GM04503 (cell line): Measurements from ENCODE around the gene LILRA6.
A peak's percentile ranks its signal among the peaks of the same experiment; 100 is the strongest.
"Not testable (repeated sequence)": the region's sequence is repeated elsewhere in the genome, so short reads cannot be mapped to it uniquely, and the experiment has no call there.

Experiments used
- DNase-seq: peaks from one replicate; pipeline ENCODE4 v3.0.0-alpha.2; 2012; ENCODE audit warnings: low read depth

The LILRA6 gene

DNA sequence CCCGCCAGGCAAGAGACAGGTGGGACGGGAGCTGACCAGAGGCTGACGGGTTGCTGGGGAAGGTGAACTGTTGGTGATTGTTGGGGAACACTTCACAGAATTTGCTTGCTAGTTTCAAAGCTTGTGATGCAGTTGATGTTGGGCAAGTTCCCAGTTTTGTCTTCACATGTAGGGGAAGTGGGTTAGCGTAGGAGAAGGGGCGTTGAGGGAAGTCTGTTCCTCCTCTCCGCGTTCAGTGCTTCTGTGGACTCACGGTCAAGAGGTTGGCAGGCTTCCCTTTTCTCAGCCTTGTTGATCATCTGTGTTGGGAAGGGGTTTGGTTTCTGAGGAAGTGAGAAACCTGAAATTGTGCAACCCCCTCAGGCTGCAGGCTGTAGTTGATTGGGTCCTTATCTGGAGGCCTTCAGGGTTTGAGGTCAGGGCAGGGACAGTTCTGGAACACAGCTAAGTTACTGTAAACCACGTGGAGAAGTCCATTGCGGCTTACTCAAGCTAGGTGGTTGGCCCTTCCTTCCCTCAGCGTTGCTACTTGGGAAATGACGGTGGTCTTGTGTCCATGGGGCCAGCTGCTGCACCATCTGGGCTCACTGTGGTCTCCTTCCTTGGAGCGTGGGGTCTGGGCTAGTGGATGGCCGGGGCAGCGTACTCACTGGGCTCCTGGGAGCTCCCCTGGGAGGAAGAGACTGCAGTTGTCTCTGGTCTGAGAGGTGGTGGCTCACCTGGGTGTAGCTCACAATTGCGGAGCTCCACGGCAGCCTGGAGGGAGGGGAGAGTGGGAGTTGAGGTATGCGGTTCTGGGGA, 34.4 kb downstream of the LILRA6 start:
- DNase-seq = no peak

DNA sequence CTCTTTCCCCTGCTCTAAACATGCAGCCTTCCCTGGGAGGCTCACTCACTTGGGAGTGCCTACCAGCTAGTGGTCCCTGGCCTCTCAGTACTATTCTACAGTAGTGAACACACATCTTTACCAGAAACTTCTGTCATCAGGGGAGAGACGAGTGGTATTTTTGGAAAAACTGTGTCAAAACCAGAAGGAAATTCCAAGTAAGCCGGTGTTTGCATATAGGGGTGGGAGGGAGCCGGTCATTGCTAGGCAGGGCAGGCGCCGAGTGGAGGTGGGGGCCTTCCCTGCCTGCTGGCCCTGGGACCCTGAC, 35.0 kb downstream of the LILRA6 start:
- no peak for DNase-seq

DNA sequence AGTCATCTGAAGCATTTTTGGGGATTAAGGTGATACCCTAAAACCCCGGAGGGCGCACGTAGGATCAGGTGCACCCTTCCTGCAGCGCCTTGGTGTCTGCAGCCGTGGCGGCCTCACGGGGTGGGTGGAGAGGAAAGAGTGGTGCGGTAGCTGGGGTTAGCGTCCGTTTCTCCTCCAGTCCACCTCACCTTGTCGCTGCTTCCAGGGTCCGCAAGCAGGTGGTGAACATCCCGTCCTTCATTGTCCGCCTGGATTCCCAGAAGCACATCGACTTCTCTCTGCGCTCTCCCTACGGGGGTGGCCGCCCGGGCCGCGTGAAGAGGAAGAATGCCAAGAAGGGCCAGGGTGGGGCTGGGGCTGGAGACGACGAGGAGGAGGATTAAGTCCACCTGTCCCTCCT, 35.4 kb downstream of the LILRA6 start:
- DNase-seq = not testable (repeated sequence)

DNA sequence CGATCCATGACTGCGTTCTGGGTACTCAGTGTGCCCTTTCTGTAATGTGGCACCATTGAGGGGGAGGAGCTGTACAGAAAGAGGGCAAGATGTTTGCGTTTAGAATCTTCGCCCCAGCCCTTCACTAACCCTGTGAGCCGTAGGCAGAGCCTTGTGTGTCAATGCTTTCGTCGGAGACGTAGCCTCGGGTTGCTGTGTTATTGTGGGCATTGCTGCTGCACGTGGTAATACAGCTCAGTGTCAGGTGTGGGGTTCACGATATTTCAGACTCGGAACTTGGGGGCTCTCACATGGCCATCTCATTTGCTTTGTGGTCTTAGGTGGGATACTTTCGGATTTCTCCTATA, 35.8 kb downstream of the LILRA6 start:
- no peak for DNase-seq

GRCh38 chr19:54206030-54206830, 36.4 kb downstream of the LILRA6 start:
- DNase-seq = no peak

DNA sequence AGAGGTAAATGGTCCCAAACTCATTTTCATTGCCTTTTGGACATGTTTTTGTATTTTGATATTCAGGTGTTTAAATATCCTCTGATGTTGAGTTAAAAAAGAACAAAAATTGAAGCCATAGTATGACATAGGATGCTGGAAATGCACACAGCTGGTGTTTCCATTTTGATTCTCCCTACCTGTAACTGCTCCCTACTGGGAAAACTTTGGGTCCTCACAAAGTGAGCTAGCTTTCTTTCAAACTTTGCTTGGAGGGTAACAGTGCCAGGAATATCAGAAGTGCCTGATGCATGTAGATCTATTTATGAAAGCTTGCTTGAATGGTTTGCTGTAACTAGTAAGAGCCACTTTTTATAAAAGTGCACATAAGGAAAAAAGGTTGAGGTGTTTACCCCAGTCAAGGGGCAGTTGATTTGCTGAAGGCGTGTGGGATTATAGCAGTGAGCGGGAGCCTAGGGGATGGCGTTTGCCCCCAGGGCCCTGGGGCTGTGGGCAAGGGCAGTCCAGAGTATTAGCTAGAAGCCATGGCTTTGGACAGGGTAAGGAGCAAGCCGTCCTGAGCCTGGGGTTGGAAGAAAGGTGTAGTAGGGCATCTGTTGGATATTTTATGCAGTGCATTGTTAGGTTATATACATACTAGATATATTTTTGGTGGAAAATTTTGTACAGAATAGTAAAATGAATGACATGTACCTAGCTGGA, 37.7 kb downstream of the LILRA6 start:
- DNase-seq = no peak

DNA sequence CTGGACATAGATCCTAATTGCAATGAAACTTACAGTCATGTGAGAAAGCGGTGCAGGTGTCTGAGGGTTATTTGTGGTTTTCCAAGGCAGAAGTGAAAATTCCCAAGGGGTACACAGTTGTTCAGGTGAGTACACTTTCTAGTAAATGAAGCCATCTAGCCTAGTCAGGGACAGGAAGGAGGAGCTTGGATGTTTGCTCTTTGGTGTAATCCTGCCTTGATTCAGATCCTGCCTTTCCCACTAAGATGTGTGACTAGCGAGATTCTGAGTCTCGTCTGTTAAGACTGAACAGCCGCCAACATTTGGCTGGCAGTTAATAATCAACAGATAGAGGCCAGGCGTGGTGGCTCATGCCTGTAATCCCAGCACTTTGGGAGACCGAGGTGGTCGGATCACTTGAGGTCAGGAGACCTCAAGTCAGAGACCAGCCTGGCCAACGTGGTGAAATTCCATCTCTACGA, 39.4 kb downstream of the LILRA6 start:
- no peak for DNase-seq

DNA sequence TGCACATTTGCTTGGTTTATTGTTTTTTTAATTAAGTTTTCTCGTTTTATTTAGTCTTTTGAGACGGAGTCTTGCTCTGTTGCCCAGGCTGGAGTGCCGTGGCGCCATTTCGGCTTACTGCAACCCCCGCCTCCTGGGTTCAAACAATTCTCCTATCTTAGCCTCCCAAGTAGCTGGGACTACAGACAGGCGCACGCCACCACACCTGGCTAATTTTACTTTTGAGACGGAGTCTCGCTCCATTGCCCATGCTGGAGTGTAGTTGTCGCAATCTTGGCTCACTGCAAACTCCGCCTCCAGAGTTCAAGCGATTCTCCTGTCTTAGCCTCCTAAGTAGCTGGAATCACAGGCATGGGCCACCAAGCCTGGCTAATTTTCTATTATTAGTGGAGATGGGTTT, 40.6 kb downstream of the LILRA6 start:
- no peak for DNase-seq

DNA sequence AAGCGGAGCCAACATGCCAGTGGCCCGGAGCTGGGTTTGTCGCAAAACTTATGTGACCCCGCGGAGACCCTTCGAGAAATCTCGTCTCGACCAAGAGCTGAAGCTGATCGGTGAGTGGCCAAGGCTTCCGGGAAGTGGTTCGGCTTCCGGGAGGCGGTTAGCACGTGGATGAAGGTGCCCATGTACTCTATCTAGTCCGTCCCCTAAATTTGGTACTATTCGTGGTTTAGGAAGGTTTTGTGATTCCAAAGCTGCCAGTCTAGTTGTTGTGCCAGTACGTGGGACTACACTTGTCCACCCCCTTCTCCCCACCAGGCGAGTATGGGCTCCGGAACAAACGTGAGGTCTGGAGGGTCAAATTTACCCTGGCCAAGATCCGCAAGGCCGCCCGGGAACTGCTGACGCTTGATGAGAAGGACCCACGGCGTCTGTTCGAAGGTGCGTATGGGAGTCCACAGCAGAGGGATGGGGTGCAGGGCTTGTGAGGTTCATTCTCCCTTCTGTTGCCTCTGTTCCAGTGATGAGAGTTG, 41.4 kb downstream of the LILRA6 start:
- DNase-seq = no peak

- DNase-seq = no peak
Observed at GRCh38 chr19:54199401-54199800, 43.2 kb downstream of the LILRA6 start.

GRCh38 chr19:54197121-54197520, 45.5 kb downstream of the LILRA6 start:
- no peak for DNase-seq

GRCh38 chr19:54196536-54196935, 46.1 kb downstream of the LILRA6 start:
- no peak for DNase-seq

- DNase-seq = not testable (repeated sequence)
Observed at GRCh38 chr19:54194463-54194862, 48.1 kb downstream of the LILRA6 start.

DNA sequence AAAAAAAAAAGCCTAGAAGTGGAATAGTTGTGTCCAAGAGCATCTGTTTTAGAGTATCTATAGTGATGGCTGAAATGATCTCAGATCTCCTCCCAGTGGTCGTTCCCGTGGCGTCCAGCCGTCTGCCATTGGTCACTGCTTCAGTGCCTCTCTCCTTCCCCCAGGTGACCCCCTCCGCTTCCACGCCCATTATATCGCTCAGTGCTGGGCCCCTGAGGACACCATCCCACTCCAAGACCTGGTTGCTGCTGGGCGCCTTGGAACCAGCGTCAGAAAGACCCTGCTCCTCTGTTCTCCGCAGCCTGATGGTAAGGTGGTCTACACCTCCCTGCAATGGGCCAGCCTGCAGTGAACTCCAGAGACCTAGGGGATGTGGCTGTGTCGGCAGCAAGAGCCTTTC, 49.6 kb downstream of the LILRA6 start:
- DNase-seq = no peak

GRCh38 chr19:54191811-54192453, 50.7 kb downstream of the LILRA6 start:
- DNase-seq = no peak

- no peak for DNase-seq
Observed at GRCh38 chr19:54191011-54191810, 51.4 kb downstream of the LILRA6 start, which contains the start of gene TSEN34. Gene TSEN34 (plus strand): TSS chr19:54191308. CDS start chr19:54191365, 57 bp downstream.

GRCh38 chr19:54190503-54191010, 52.0 kb downstream of the LILRA6 start:
- DNase-seq = peak; percentile 96

DNA sequence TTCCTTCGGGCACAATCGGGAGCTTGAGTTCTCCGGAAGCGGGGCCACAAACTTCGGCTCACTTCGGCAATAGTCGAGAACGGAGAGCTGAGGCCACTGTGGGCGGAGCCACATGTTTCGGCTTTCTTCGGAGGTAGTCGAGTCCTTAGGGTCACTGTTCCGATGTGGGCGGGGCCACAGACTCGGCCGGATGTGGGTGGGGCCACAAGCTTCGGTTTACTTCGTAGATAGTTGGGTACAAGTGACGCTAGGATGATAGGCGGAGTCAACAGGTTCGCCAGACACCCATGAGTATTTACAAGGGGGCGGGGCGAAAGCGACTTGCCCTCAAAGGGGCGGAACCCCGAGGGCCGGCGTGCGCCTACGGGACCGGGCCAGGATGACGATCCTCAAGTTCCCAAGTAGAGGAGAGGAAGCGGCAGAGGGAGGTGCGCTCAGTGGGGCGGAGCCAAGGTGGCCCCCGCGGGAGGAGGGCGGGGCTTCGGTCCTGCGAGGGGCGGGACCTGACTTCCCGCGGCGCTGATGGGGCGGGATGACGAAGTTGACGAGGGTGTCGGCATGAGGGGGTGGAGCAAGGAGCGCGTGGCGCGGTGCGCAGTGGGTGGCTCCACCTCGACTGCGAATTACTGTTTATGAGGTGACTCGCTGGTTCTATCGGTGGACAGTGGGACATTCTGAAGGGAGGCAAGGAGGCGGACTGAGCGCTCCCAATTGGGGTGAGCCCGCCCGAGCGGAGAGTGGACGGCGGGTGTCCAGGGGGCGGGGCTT, 52.7 kb downstream of the LILRA6 start:
- peak; percentile 98 for DNase-seq

DNA sequence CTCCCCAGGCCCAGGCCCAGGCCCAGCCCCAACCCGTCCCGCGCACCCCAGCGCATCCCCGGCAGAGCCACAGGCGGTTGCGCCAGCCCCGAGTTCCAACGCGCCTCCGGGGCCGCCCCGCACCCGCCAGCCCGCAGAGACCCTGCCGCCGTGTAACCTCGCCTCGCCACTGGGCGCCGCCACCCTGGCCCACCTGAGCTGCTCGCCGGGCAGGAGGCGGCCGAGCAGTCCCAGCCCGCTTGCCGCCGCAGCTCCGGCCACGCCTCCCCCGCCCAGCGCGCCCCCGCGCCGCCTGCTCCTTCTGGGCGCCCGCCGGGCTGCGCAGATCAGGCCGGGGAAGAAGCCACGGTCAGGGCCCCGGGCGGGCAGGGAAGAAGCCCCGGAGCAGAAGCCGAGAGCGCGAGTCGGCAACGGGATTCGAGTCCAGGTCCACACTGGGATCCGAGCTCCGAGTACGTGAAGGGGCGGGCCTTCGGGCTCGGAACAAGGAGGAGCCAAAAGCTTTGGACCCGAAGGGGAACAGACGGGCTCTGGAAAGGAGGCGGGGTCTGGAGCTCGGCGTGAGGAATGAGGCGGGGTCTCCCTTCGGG, 53.4 kb downstream of the LILRA6 start, which contains the start of gene MBOAT7:
Gene MBOAT7 (minus strand): TSS at position 436 of the 590 bp plus-strand sequence. CDS start 1,072 bp downstream, outside the sequence.
- DNase-seq = no peak
